GM18508 (cell line): Measurements from ENCODE around the gene PMPCA.

Source experiments
- ATAC-seq: cut with Tn5 transposase; IDR thresholded peaks from one replicate; pipeline ENCODE4 v1.9.1; 2021; ENCODE audit warnings: moderate number of reproducible peaks; ENCODE audit not compliant: insufficient read depth, unreplicated experiment

PMPCA gene

GRCh38 chr9:136373300-136374182 is 36.9 kb upstream of the PMPCA start, which contains the start of gene CARD9:
Gene CARD9 (minus strand): TSS chr9:136373669. CDS start chr9:136372078, 1,591 bp downstream.
- ATAC-seq: no peak

GRCh38 chr9:136374183-136374575 is 36.3 kb upstream of the PMPCA start:
- no peak for ATAC-seq

- no peak for ATAC-seq
Observed at GRCh38 chr9:136375096-136375495, 35.4 kb upstream of the PMPCA start.

GRCh38 chr9:136376457-136376856 is 34.0 kb upstream of the PMPCA start:
- ATAC-seq: no peak

- no peak for ATAC-seq
Observed at GRCh38 chr9:136377341-136378169, 32.9 kb upstream of the PMPCA start.

GRCh38 chr9:136378170-136379002 is 32.1 kb upstream of the PMPCA start:
- ATAC-seq: no peak

GRCh38 chr9:136379003-136379287 is 31.5 kb upstream of the PMPCA start:
- ATAC-seq: no peak

GRCh38 chr9:136379401-136379800 is 31.1 kb upstream of the PMPCA start:
- ATAC-seq: no peak

- no peak for ATAC-seq
Observed at GRCh38 chr9:136379891-136380290, 30.6 kb upstream of the PMPCA start.

- no peak for ATAC-seq
Observed at GRCh38 chr9:136380381-136380780, 30.1 kb upstream of the PMPCA start.

GRCh38 chr9:136381311-136381710 is 29.1 kb upstream of the PMPCA start:
- no peak for ATAC-seq

- no peak for ATAC-seq
Observed at GRCh38 chr9:136381966-136382513, 28.4 kb upstream of the PMPCA start.

GRCh38 chr9:136383436-136383835 is 27.0 kb upstream of the PMPCA start:
- no peak for ATAC-seq

- no peak for ATAC-seq
Observed at GRCh38 chr9:136385015-136385414, 25.4 kb upstream of the PMPCA start.

GRCh38 chr9:136386018-136386417 is 24.4 kb upstream of the PMPCA start:
- ATAC-seq: no peak

- ATAC-seq: no peak
Observed at GRCh38 chr9:136387217-136387616, 23.2 kb upstream of the PMPCA start.

- ATAC-seq: no peak
Observed at GRCh38 chr9:136389396-136389795, 21.1 kb upstream of the PMPCA start.

- no peak for ATAC-seq
Observed at GRCh38 chr9:136391737-136392537, 18.5 kb upstream of the PMPCA start.
